Measurements from ENCODE around the gene FAM20B. TPM values are rescaled to one million over a fixed set of nuclear protein-coding genes. Genes with fewer than 3 reads are reported as not detected.

FAM20B gene
- total and polyA plus RNA-seq, 8 donors = 32.8 to 37.2 (median 35.8) TPM

DNA sequence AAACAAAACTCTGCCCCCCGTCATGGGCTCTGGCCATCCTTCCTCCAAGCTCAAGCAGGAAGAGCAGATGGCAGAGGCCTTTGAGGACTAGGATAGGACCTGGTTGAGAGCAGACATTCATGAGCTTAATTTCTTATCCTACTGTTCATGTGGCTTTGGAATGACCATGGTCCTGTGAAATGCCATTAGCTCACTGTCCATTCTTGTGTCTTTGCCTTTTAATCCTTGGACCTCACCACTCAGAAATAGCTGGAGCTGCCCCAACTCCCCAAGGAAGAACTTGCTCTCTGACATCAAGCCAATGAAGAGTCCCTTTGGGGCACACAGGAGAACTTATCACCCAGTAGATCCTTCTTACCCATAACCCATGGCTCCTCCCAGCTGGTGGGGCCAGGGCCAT lies 11.6 kb upstream of the FAM20B start:
- Histone ChIP-seq H3K27ac (no peak overlapping the region), H3K4me3 (no peak overlapping the region), H3K27me3 (no peaks in the 10 kb centered on the region), H3K9me3 (no peaks in the 10 kb centered on the region), H3K4me1 (peaks cover 16 to 18% of the 10 kb centered on the region in 2 donors), H3K36me3 (no peaks in the 10 kb centered on the region)
- intact Hi-C loops (cut with DNase I) = no loop called here
- DNase-seq (no peak), ATAC-seq (no peak)
- no peak for TF ChIP-seq CTCF (IDR thresholded peaks at IDR 0.05)

- peaks cover 16 to 18% of the 10 kb centered on the region in 2 donors for H3K4me1 ChIP-seq
- no peaks in the 10 kb centered on the region for H3K36me3 ChIP-seq
- no peaks in the 10 kb centered on the region for H3K27me3 ChIP-seq
- no peak for ATAC-seq
- TF ChIP-seq CTCF (IDR thresholded peaks at IDR 0.05) = no peak
- no peaks in the 10 kb centered on the region for H3K9me3 ChIP-seq
- intact Hi-C loops (cut with DNase I) = no loop called here
- H3K27ac ChIP-seq = no peak overlapping the region
- no peak for DNase-seq
- no peak overlapping the region for H3K4me3 ChIP-seq
Observed at GRCh38 chr1:179015396-179015795, 10.3 kb upstream of the FAM20B start.

- peak; percentile 35 to 94 (median 86) for DNase-seq
- TF ChIP-seq CTCF (IDR thresholded peaks at IDR 0.05) = no peak
- Histone ChIP-seq H3K4me3 (no peak overlapping the region), H3K36me3 (no peaks in the 10 kb centered on the region), H3K4me1 (peaks cover 16 to 18% of the 10 kb centered on the region in 2 donors), H3K27me3 (no peaks in the 10 kb centered on the region), H3K9me3 (no peaks in the 10 kb centered on the region), H3K27ac (peak overlapping the region; percentile 35 to 45)
- intact Hi-C loops (cut with DNase I) = no loop called here
- ATAC-seq = peak; percentile 97
Observed at GRCh38 chr1:179016706-179017382, 8.8 kb upstream of the FAM20B start.

DNA sequence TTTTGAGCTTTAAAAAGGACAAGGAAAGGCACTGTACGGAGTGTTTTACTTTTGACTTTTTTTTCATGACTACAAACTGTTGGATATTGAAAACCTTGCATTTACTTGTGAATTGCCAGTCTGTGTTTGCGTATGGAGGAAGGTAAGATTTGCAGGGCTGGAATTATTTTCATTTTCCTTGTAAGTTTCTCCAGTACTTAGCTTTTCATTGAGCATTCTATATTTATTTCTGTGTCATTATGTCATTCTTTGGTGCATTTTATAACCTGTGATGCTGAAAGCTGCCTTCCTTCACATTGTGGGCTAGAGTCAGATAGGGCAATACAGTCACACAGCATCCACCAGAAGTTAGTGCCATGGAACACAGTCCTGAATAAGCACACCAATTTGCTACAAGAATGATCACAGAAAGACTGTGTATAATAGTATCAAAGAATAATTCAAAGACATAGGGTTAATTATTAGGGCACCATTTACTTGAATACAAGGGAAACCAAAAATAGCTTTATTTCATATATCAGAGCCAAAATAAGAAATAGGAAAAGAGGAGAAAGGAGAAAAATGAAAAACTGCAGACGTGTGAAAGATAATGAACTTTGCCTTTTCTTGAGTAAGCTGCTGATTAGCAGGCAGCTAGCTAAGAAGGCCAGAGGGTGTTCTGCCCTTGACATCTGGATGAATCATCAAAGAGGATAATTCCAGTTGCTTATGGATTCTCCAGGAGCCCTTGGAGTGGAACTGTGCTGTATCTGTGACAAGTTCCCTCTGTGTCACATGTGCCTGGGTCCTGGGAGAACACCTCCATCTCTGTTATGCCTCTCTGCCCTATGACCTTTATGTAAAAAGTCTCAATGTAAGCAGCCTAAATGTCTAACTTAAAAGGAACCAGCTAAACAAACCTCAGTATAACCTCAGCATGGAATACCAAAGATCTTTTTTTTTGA lies 8.0 kb upstream of the FAM20B start:
- Histone ChIP-seq H3K4me3 (no peak overlapping the region), H3K4me1 (peaks cover 16 to 18% of the 10 kb centered on the region in 2 donors), H3K9me3 (no peaks in the 10 kb centered on the region), H3K27ac (peak overlapping the region; percentile 35 to 45), H3K27me3 (no peaks in the 10 kb centered on the region), H3K36me3 (no peaks in the 10 kb centered on the region)
- intact Hi-C loops (cut with DNase I) = no loop called here
- TF ChIP-seq CTCF (IDR thresholded peaks at IDR 0.05) = no peak
- DNase-seq (no peak), ATAC-seq (peak; percentile 21)

DNA sequence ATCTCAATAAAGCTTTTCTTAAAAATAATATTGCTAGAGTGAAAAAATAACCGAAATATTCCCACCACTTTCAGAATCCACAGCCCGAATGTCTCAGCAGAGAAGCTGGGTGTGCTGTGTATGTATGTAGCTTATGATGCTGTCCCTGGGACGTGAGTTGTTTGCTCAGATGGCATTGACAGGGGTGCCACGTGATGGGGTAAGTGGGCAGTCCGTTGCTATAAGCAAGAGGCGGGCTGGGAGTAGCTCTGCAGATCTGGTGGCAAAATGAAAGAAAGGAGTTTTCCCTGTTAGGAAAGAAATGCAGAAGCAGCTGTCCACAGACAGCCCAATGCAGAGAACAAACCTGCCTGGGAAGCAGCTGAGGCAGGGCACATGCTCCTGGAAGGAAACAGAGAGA lies 3.8 kb upstream of the FAM20B start:
- Histone ChIP-seq H3K4me3 (no peak overlapping the region), H3K4me1 (peaks cover 11 to 13% of the 10 kb centered on the region in 2 donors), H3K9me3 (no peaks in the 10 kb centered on the region), H3K36me3 (no peaks in the 10 kb centered on the region), H3K27ac (no peak overlapping the region), H3K27me3 (no peaks in the 10 kb centered on the region)
- intact Hi-C loops (cut with DNase I) = no loop called here
- TF ChIP-seq CTCF (IDR thresholded peaks at IDR 0.05) = no peak
- DNase-seq = peak in 1 of 4 donors; percentile 39
- ATAC-seq = no peak
